Osteoblast (primary cell): ENCODE results near the gene CCR9. TPM values are rescaled to one million over a fixed set of nuclear protein-coding genes. Genes with fewer than 3 reads are reported as not detected.

Experiments used
- DNase-seq: peaks from one replicate; pipeline ENCODE4 v3.0.0; 2011; ENCODE audit warnings: low spot score, mixed read lengths; ENCODE audit not compliant: insufficient read length; ENCODE audit errors: missing footprints
- H2AFZ ChIP-seq: 2 replicates; pipeline ENCODE4 v1.6.0; 2011; ENCODE audit warnings: mild to moderate bottlenecking, low read length
- H3K27ac ChIP-seq: 2 replicates; pipeline ENCODE4 v1.5.1; 2011; ENCODE audit warnings: mild to moderate bottlenecking, low read depth, low read length, moderate library complexity
- H3K27me3 ChIP-seq: 2 replicates; pipeline ENCODE4 v1.6.0; 2012; ENCODE audit warnings: mild to moderate bottlenecking, control low read depth, inconsistent platforms, low read length, moderate library complexity; ENCODE audit not compliant: insufficient read depth
- H3K36me3 ChIP-seq: 2 replicates; pipeline ENCODE4 v1.5.1; 2011; ENCODE audit warnings: mild to moderate bottlenecking, low read length, control low read depth, moderate library complexity; ENCODE audit not compliant: insufficient read depth
- H3K4me1 ChIP-seq: 2 replicates; pipeline ENCODE4 v1.5.1; 2011; ENCODE audit warnings: mild to moderate bottlenecking, low read length, control low read depth, moderate library complexity; ENCODE audit not compliant: insufficient read depth
- H3K4me2 ChIP-seq: 2 replicates; pipeline ENCODE4 v1.6.0; 2011; ENCODE audit warnings: mild to moderate bottlenecking, low read length; ENCODE audit not compliant: insufficient read depth
- H3K4me3 ChIP-seq: fragments of 200-600 bp; sonication (generic); 3 replicates; pipeline ENCODE4 v1.5.1; 2012; ENCODE audit warnings: mild to moderate bottlenecking, low read length, inconsistent platforms; ENCODE audit not compliant: insufficient read depth
- H3K79me2 ChIP-seq: 2 replicates; pipeline ENCODE4 v1.6.0; 2012; ENCODE audit warnings: mild to moderate bottlenecking, low read length, control low read depth, inconsistent platforms; ENCODE audit not compliant: insufficient read depth
- H3K9me3 ChIP-seq: 2 replicates; pipeline ENCODE4 v1.5.1; 2011; ENCODE audit warnings: low read depth, low read length, control low read depth
- H4K20me1 ChIP-seq: 2 replicates; pipeline ENCODE4 v1.6.0; 2012; ENCODE audit warnings: mild to moderate bottlenecking, low read length, control low read depth; ENCODE audit not compliant: insufficient read depth
- CTCF ChIP-seq: IDR thresholded peaks from 2 replicates; pipeline ENCODE4 v1.5.1; 2011; ENCODE audit warnings: mild to moderate bottlenecking, low read depth, low read length, moderate library complexity; ENCODE audit errors: extremely low read depth
- total RNA-seq: library from RNA; depleted of rRNA; stranded (reverse); fragments of >200 nt; gene quantifications from 2 replicates; pipeline ENCODE4 v1.2.3, GENCODE V29; 2012

The CCR9 gene
- total RNA-seq, 1 donor: not detected

- Histone ChIP-seq H3K9me3 (no peaks in the 10 kb centered on the region), H2AFZ (no peak overlapping the region), H3K4me1 (no peaks in the 10 kb centered on the region), H4K20me1 (no peaks in the 10 kb centered on the region), H3K27ac (no peak overlapping the region), H3K4me2 (no peak overlapping the region), H3K36me3 (no peaks in the 10 kb centered on the region), H3K27me3 (peaks cover 44% of the 10 kb centered on the region), H3K4me3 (no peak overlapping the region), H3K79me2 (no peaks in the 10 kb centered on the region)
- TF ChIP-seq CTCF: no peak
- no peak for DNase-seq
Observed at GRCh38 chr3:45870099-45870498, 16.2 kb upstream of the CCR9 start.

- H3K27ac ChIP-seq: no peak overlapping the region
- H3K9me3 ChIP-seq: no peaks in the 10 kb centered on the region
- no peak for TF ChIP-seq CTCF
- no peak overlapping the region for H2AFZ ChIP-seq
- peaks cover 46% of the 10 kb centered on the region for H3K27me3 ChIP-seq
- H4K20me1 ChIP-seq: no peaks in the 10 kb centered on the region
- H3K4me1 ChIP-seq: no peaks in the 10 kb centered on the region
- no peaks in the 10 kb centered on the region for H3K79me2 ChIP-seq
- no peak overlapping the region for H3K4me2 ChIP-seq
- DNase-seq: no peak
- H3K4me3 ChIP-seq: no peak overlapping the region
- no peaks in the 10 kb centered on the region for H3K36me3 ChIP-seq
Observed at GRCh38 chr3:45871780-45872179, 14.6 kb upstream of the CCR9 start.

GRCh38 chr3:45872569-45872968 is 13.8 kb upstream of the CCR9 start:
- H3K9me3 ChIP-seq: no peaks in the 10 kb centered on the region
- no peaks in the 10 kb centered on the region for H4K20me1 ChIP-seq
- no peaks in the 10 kb centered on the region for H3K36me3 ChIP-seq
- H3K4me2 ChIP-seq: no peak overlapping the region
- TF ChIP-seq CTCF: no peak
- H3K27me3 ChIP-seq: peaks cover 44% of the 10 kb centered on the region
- H3K4me1 ChIP-seq: no peaks in the 10 kb centered on the region
- H3K79me2 ChIP-seq: no peaks in the 10 kb centered on the region
- no peak overlapping the region for H2AFZ ChIP-seq
- no peak overlapping the region for H3K4me3 ChIP-seq
- H3K27ac ChIP-seq: no peak overlapping the region
- no peak for DNase-seq

- Histone ChIP-seq H3K9me3 (no peaks in the 10 kb centered on the region), H3K4me2 (no peak overlapping the region), H3K4me1 (no peaks in the 10 kb centered on the region), H3K79me2 (no peaks in the 10 kb centered on the region), H3K36me3 (no peaks in the 10 kb centered on the region), H3K27me3 (peaks cover 44% of the 10 kb centered on the region), H4K20me1 (no peaks in the 10 kb centered on the region), H3K27ac (no peak overlapping the region), H3K4me3 (no peak overlapping the region), H2AFZ (no peak overlapping the region)
- TF ChIP-seq CTCF: no peak
- no peak for DNase-seq
Observed at GRCh38 chr3:45873036-45873435, 13.3 kb upstream of the CCR9 start.
